Measurements from ENCODE around the gene DPEP1. TPM values are rescaled to one million over a fixed set of nuclear protein-coding genes. Genes with fewer than 3 reads are reported as not detected.

DPEP1 gene
- total and polyA plus RNA-seq, 4 donors: 0.26 to 8.9 (median 0.95) TPM

DNA sequence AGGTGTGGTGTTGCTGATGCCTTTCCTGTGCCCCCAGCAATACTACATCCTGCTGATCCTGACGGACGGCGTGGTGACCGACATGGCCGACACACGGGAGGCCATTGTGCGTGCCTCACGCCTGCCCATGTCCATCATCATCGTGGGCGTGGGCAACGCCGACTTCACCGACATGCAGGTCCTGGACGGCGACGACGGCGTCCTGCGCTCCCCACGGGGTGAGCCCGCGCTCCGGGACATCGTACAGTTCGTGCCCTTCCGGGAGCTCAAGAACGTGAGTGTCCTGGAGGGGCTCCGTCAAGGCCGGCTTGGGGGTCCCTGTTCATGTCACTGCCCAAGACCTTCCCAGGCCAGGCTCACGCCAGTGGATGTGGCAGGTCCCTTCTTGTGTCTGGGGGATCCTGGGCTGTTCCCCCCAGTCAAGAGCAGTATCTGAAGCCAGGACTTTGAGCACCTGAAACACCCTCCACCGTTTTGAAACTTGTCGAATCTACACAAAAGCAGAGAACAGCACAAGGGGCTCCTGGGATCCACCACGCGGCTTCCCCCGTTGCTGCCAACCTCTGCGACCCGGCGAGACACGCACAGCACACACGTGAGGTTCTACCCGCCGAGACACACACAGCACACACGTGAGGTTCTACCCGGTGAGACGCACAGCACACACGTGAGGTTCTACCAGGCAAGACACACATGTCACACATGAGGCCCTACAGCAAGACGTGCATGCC is 17.9 kb upstream of the DPEP1 start:
- Histone ChIP-seq H3K9ac (ENCODE audit: insufficient read depth in 1 of 2, low read length in 2 of 2) (no peak overlapping the region), H3K4me1 (ENCODE audit: control insufficient read depth in 5 of 5, insufficient read depth in 5 of 5, low read length in 5 of 5) (no peaks in the 10 kb centered on the region), H3K9me3 (ENCODE audit: control insufficient read depth in 4 of 4, insufficient read depth in 3 of 4, low read length in 3 of 4) (no peaks in the 10 kb centered on the region), H3K4me3 (no peak overlapping the region), H3K27ac (ENCODE audit: low read depth in 1 of 2, low read length in 1 of 2) (no peak overlapping the region), H3K36me3 (ENCODE audit: control insufficient read depth in 4 of 4, insufficient read depth in 4 of 4, low read length in 4 of 4) (no peaks in the 10 kb centered on the region), H3K27me3 (ENCODE audit: control insufficient read depth in 3 of 3, insufficient read depth in 3 of 3, low read length in 2 of 3) (no peaks in the 10 kb centered on the region)
- 95 to 96% methylated on average over 47 of the region's 47 CpGs for WGBS, 2 donors
- DNase-seq (no peak), ATAC-seq (ENCODE audit: insufficient read depth, low FRiP score) (no peak)
- TF ChIP-seq, protein P1, sequence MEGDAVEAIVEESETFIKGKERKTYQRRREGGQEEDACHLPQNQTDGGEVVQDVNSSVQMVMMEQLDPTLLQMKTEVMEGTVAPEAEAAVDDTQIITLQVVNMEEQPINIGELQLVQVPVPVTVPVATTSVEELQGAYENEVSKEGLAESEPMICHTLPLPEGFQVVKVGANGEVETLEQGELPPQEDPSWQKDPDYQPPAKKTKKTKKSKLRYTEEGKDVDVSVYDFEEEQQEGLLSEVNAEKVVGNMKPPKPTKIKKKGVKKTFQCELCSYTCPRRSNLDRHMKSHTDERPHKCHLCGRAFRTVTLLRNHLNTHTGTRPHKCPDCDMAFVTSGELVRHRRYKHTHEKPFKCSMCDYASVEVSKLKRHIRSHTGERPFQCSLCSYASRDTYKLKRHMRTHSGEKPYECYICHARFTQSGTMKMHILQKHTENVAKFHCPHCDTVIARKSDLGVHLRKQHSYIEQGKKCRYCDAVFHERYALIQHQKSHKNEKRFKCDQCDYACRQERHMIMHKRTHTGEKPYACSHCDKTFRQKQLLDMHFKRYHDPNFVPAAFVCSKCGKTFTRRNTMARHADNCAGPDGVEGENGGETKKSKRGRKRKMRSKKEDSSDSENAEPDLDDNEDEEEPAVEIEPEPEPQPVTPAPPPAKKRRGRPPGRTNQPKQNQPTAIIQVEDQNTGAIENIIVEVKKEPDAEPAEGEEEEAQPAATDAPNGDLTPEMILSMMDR (IDR thresholded peaks at IDR 0.05; ENCODE audit: control extremely low read depth, extremely low read depth): no peak

DNA sequence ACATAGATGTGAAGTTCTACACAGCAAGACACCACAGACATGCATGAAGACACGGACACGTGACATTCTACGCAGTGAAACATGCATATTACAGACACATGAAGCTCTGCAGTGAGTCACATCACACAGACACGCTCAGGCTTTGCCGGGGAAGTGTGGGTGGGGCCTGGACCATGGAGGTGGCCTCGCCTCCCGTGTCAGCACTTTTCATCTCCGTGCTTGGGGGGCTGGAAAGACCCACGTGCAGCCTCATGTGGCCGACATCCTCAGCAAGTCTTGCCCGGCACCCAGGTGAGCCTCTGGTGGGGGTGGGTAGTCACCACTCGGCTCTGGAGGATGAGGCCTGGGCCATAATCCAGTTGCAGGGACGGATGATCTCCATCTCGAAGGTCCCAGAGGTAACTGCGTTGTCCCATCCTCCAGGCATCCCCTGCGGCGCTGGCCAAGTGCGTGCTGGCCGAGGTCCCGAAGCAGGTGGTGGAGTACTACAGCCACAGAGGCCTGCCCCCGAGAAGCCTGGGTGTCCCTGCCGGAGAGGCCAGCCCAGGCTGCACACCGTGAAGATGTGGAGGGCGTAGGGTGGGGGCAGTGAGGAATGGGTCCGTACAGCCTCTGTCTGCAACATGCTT is 17.3 kb upstream of the DPEP1 start:
- H3K36me3 ChIP-seq (ENCODE audit: control insufficient read depth in 4 of 4, insufficient read depth in 4 of 4, low read length in 4 of 4): no peaks in the 10 kb centered on the region
- no peaks in the 10 kb centered on the region for H3K9me3 ChIP-seq (ENCODE audit: control insufficient read depth in 4 of 4, insufficient read depth in 3 of 4, low read length in 3 of 4)
- WGBS, 2 donors: 87 to 92% methylated on average over 25 of the region's 25 CpGs
- H3K27me3 ChIP-seq (ENCODE audit: control insufficient read depth in 3 of 3, insufficient read depth in 3 of 3, low read length in 2 of 3): no peaks in the 10 kb centered on the region
- DNase-seq: no peak
- H3K27ac ChIP-seq (ENCODE audit: low read depth in 1 of 2, low read length in 1 of 2): no peak overlapping the region
- no peak overlapping the region for H3K9ac ChIP-seq (ENCODE audit: insufficient read depth in 1 of 2, low read length in 2 of 2)
- TF ChIP-seq, protein P1 (IDR thresholded peaks at IDR 0.05; ENCODE audit: control extremely low read depth, extremely low read depth): no peak
- H3K4me1 ChIP-seq (ENCODE audit: control insufficient read depth in 5 of 5, insufficient read depth in 5 of 5, low read length in 5 of 5): no peaks in the 10 kb centered on the region
- no peak for ATAC-seq (ENCODE audit: insufficient read depth, low FRiP score)
- no peak overlapping the region for H3K4me3 ChIP-seq

DNA sequence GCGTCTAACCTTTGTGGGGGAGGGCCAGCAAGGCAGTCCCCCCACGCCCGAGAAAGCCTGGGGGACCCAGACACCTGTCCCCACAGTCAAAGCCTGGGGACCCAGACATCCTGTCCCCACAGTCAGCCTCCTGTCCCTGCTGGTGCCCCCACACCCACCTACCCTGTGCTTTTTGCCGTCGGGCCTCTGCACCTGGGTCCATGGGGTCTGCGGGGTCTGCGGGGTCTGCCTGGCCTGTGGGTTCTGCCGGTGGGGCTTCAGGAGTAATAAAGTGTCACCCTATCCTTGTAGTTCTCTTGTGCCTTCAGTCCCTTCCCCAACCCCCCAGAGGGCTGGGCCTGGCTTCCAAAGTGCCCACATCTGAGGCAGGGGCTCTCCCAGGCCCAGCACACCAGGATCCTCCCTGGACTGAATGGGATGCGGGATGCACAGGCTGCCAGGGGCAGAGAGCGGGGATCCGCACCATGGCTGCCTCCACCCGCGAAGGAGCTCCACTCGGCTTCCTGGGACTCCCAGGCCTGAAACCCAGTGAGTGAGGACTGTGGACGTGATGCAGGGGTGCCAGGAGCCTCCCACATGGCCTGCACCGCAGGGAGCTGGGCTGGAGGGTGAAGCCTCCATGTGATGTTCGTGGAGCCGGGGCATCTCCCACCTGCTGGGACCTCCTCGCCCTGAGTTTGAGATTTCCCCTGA is 16.3 kb upstream of the DPEP1 start:
- WGBS, 2 donors: 90 to 95% methylated on average over 18 to 19 of the region's 19 CpGs
- no peaks in the 10 kb centered on the region for H3K9me3 ChIP-seq (ENCODE audit: control insufficient read depth in 4 of 4, insufficient read depth in 3 of 4, low read length in 3 of 4)
- H3K9ac ChIP-seq (ENCODE audit: insufficient read depth in 1 of 2, low read length in 2 of 2): no peak overlapping the region
- H3K27ac ChIP-seq (ENCODE audit: low read depth in 1 of 2, low read length in 1 of 2): no peak overlapping the region
- DNase-seq (no peak), ATAC-seq (ENCODE audit: insufficient read depth, low FRiP score) (no peak)
- TF ChIP-seq, protein P1 (IDR thresholded peaks at IDR 0.05; ENCODE audit: control extremely low read depth, extremely low read depth): no peak
- no peak overlapping the region for H3K4me3 ChIP-seq
- no peaks in the 10 kb centered on the region for H3K36me3 ChIP-seq (ENCODE audit: control insufficient read depth in 4 of 4, insufficient read depth in 4 of 4, low read length in 4 of 4)
- H3K27me3 ChIP-seq (ENCODE audit: control insufficient read depth in 3 of 3, insufficient read depth in 3 of 3, low read length in 2 of 3): no peaks in the 10 kb centered on the region
- no peaks in the 10 kb centered on the region for H3K4me1 ChIP-seq (ENCODE audit: control insufficient read depth in 5 of 5, insufficient read depth in 5 of 5, low read length in 5 of 5)
